HG02623 (cell line): ENCODE measurements around the gene DFFB.

ENCODE experiments used
- ATAC-seq: cut with Tn5 transposase; IDR thresholded peaks from one replicate; pipeline ENCODE4 v1.9.1; 2021; ENCODE audit warnings: moderate library complexity; ENCODE audit not compliant: unreplicated experiment

The DFFB gene

DNA sequence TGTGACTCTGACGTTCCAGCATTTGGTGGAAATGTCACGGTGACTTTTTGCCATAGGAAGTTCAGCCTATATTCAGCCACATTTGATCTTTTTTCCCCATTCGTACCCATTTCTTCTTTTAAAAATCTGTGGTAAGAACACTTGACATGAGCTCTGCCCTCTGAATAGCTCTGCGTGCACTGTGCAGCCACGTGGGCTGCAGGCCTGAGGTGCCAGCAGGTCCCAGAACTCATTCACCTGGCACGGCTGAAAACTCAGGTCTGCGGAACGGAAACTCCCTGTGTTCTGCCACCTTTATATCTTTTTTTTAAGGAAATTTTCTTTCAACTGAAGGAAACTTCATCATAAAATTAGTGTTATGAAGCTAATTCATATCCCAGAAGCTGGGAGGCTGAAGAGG, 28.9 kb upstream of the DFFB start:
- no peak for ATAC-seq

DNA sequence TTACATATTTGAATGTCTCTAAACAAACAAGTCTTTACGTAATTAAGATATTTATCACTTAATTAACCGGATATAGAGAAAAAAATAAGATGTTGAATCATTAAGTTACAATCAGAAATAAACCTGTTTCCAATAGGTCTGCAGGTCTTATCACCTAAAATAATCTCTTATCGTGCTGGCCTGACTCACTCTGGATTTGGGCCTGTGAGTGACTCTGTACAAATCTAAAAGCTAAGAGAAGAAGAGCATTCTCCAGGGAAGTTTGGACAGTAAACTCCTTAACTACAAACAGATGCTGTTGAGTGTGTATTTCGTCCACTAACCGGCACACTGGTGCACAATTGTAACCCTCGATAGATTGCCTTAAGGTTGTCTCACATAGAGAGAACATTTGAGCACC, 25.6 kb upstream of the DFFB start:
- ATAC-seq, result no peak

GRCh38 chr1:3834701-3835100, 22.6 kb upstream of the DFFB start:
- no peak for ATAC-seq

GRCh38 chr1:3836421-3836820, 20.9 kb upstream of the DFFB start:
- no peak for ATAC-seq

- no peak for ATAC-seq
These were observed 20.1 kb upstream of the DFFB start for GRCh38 chr1:3837200-3837599.

DNA sequence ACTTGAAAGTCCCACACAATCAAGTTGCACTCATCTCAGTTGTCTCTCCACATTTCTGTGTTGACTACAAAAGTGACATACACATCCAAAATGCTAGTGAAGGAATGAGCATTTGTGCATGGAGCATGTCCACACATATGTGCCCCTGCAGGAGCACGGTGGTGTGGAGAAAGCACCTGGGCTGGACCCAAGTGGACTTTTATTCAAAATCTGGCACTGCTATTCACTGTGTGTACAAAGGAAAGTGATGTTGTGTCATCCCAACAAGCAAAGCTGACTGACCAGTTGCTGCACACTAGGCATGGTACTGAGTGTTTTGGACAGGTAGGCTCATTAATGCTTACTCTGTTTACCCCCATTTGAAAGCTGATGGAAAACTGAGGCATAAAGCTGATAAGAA, 19.6 kb upstream of the DFFB start:
- no peak for ATAC-seq

DNA sequence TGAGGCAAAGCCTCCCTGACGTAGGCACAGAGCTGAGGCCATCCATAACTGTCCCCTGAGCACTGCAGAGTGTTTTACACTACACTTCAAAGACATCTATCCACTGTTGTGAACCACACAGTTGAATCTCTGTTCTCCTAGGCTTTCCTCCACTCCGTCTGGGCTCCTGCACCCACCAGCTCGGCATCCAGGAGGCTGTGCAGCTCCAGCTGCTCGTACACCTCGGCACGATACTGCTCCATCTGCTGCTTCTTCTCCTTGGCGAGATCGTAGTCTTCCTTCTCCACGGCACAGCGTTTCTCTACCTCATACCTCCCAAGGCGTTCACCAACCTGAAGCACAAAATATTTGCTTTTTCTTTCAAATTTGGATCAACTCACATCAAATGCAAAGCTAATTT, 18.5 kb upstream of the DFFB start:
- no peak for ATAC-seq

GRCh38 chr1:3841491-3841890, 15.8 kb upstream of the DFFB start:
- ATAC-seq, result no peak

- ATAC-seq, result no peak
These were observed 14.4 kb upstream of the DFFB start for GRCh38 chr1:3842912-3843311.

DNA sequence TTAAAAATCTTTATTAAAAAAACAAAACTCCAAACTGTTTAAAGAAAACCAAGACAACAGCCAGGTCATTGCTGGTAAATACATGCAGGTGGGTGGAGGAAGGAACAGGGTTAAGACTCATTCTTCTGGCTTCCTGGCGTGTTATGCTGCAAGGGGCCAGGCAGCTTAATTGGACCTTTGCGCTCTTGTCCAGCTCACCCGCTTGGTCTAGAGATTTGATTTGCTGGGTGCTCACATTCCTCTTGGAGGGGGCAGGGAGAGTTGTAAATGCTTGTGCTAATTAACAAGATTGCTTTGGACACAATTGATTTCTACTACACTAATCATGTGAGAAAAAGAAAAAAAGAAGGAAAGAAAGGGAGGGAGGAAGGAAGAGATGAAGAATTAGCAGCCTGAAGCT, 10.7 kb upstream of the DFFB start:
- ATAC-seq, result no peak

DNA sequence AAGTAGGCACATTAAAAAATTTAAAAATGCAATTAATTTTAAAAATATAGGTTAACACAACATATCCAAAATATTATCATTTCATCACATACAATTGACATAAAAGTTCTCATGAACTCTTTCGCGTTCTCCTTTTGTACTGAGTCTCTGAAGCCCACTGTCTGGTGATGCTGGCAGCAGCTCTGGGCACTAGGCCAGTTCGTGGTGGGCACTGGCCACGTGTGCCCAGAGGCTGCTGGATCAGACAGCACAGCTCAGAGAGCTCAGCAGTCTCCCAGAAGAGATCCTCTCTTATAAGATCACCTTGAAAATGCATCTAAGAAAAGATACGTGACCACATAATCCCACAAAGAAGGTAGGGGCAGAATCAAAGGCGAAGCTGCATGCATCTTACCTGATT, 10.2 kb upstream of the DFFB start:
- no peak for ATAC-seq

DNA sequence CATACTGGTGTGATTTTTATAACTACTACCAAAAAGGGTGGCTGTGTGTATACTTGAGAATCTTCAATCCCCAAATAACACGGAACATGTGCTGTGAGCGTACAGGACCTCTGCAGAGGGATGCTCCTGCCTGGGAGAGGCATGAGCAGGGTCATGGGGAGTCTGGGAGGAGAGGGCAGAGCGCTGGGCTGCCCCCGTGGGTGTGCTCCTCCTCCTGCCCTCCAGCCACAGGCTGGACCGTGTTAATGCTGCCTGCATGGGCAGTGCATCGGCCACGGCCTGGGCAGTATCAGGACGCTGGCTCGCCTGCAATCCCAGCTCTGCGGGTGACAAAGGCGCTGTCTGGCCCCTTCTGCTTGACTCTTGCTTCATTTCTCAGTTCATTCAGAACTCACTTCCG, 6.4 kb upstream of the DFFB start:
- ATAC-seq, result no peak

DNA sequence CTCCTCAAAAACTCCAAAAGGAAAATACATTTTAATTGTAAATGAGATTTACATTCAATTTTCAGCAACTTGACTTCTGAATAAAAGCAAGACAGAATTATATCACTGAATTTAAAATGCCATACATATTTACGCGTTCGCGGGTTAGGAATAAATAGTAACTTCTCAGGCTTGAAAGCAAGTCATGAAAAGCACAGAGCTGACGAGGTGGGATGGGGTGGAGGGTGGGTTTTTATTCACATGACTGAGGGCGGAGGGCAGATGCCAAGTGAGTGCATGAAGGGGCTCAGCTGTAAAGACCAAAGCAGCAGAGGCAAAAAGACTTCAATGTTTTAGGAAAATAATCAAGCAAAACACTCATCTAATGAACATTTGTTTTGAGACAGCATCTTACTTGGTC, 6.0 kb upstream of the DFFB start:
- ATAC-seq, result no peak

DNA sequence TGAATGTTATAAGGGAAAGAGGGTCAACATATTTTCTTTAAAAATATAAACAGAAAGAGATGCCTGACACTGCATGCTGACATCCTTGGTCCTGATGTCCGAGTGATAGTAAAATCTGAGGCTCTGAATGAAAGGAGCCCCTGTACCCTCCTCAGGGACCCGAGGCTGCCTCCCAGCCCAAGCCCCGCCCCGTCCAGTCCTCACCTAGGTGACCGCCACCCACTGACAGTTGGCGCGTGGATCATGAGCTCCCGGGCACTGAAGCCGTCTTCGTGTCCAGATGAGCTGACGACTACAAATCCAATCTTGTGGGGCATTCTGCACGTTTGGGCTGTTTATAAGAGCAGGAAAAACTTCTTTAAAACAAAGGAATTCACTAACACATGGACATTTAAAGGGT, 5.2 kb upstream of the DFFB start:
- no peak for ATAC-seq

DNA sequence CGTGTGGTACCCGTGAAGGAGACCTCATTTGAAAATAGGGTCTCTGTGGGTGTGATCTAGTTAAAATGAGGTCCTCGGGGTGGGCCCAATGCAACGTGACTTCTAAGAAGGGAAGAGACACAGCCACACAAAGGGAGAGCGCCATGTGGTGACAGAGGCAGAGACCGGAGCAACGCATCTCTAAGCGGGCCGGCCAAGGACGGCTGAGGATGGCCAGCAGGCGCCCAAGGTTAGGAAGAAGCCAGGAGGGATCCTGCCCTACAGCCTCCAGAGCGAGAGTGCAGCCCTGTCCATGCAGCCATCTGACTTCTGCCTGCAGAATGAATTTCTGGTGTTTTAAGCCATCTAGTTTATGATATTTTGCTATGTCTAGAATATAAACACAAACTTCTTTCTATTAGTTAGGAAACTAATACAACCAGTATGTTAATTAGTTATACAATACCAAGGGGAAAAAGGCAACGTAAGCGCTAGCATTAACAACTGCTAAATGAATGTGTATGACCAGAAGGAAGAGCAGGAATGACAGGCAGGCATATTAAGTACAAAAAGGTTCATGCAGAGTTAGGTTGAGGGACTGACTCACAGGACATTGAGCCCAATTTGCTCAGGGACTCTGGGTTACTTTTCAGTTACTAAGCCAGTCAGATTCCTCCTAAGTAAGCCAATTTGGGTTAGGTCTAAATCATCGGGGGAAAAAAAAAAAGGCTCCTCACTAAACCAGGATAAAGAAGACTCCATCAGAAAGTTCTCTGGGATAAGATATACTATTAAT, 4.4 kb upstream of the DFFB start:
- no peak for ATAC-seq

GRCh38 chr1:3857791-3858129, 484 bp downstream of the DFFB start:
- ATAC-seq, result no peak

DNA sequence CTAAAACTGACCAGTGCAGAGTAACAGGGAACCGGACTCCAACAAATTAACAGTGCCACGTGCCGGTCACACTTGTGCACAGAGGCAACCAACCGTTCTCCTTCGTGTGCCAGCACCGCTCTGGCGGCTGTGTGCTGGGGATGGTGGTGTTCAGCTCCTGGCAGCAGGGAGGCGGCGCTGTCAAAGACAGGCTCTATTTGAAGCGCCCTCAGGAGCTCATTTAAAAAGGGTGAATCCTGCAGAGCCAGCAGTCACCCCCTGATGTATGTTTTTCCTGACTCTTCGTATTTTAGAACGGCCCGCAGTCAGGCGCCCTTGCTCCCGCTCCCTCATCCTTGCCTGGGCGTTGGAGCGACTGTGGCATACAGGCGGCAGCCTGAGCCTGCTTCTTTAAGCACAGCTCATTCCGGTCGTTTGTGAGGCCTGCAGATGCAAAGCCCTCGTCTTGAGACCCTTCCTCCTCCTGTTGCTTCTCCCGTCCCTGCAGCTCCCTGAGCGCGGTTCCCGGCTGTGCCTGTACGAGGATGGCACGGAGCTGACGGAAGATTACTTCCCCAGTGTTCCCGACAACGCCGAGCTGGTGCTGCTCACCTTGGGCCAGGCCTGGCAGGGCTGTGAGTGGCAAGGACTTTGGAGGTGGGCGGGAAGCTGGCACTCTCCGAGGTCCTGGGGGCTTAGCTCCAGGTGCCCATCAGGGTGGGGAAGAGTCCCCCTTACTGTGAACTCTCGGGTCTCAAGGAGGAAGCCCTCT, 1.1 kb downstream of the DFFB start:
- ATAC-seq, result no peak

DNA sequence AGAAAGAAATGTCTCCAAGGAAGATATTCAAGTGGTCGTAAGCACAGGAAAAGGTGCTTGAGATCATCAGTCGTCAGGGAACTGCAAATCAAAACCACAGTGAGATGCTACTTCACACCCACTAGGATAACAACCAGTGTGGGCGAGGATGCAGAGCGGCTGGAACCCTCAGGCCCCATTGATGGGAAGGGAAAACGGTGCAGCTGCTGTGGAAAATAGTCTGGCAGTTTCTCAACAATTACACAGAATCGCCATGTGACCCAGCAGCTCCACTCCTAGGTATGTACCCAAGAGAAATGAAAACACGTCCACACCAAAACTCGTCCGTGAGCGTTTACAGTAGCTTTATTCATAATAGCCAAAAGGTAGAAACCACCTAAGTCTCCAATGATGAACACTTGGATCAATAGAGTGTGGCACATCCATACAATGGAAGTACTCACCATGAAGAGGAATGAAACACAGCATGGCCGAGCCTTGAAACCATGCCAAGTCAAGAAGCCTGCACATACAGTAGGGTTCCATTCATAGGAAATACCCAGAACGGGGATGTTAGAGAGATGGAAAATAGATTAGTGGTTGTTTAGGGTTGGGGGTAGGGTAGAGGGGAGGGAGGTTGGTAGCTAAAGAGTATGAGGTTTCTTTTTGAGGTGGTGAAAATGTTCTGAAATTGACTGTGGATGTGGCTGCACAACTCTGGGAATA, 6.1 kb downstream of the DFFB start:
- no peak for ATAC-seq

- no peak for ATAC-seq
These were observed 7.6 kb downstream of the DFFB start for GRCh38 chr1:3864884-3865283.

DNA sequence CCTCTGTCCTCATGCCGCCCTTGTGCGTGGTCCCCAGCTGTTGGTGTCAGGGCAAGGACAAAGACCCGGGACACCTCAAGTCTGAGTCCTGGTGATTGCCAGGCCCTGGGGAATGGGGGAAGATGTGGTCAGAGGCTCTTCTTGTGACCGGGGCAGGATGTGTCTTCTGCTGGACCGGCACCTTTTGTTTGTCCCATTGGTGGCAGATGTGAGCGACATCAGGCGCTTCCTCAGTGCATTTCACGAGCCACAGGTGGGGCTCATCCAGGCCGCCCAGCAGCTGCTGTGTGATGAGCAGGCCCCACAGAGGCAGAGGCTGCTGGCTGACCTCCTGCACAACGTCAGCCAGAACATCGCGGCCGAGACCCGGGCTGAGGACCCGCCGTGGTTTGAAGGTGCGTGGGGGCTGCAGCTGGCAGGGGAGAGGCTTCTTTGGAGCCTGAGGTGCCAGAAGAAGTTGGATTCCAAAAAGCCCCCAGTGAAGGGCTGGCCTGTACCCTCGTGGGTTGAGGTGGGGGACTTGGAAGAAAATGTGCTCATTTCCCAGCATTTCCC, 8.4 kb downstream of the DFFB start:
- ATAC-seq, result no peak

- no peak for ATAC-seq
These were observed 11.3 kb downstream of the DFFB start for GRCh38 chr1:3868464-3869006.
